ENCODE results near the gene NEU1.
"Not testable (repeated sequence)": the region's sequence is repeated elsewhere in the genome, so short reads cannot be mapped to it uniquely, and the experiment has no call there.

NEU1 gene

DNA sequence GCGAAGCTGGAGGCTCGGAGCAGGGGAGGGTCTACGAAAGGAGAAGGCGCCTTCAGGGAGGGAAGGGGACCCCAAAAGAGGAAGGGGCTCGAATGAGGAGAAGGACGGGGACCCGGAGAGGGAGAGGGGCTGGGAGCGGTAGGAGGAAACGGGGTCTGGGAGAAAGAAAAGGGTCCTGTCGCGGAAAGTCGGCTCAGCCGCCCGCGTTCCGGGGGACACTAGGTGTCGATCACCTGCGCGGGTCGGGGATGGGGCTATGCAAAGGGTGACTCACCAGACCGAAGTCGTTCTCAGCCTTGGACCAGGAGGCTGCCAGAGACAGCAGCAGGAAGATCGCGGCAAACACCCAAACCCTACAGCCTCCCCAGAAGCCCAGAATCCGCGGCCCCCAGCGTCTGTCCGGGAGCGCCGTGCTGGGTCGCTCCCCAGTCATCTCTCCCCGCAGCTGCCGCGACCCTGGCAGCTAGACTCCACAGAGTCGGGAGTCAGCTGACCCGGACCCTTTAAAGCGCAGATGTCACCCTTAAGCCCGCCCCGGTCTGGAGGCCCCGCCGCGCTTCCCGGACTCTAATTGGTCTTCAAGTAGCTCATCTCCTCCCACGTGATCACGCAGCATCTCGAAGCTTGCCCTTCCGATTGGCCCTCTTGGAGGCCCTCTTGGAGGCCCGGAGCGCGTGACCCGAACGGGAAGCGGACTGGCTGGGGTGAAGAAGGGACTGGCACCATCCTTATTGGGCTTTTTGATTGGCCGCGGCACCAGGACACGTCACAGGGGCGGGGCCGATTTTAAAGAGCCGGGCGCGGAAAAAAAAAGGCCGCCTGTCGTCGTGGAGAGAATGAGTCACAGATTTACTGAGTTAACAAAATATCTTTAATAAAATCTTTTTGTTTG, at the start of gene NEU1:
Gene NEU1, minus strand, starts transcription at position 478 of the 892 bp plus-strand sequence. Its CDS starts 45 bp downstream, at position 433.
- DNase-seq (ENCODE audit: low read depth in 1 of 2, low spot score in 1 of 2) = peak; percentile 97 to 98

GRCh38 chr6:31911826-31912585, 49.4 kb upstream of the NEU1 start:
- DNase-seq (ENCODE audit: low read depth in 1 of 2, low spot score in 1 of 2) = no peak

- not testable (repeated sequence) for DNase-seq (ENCODE audit: low read depth in 1 of 2, low spot score in 1 of 2)
These were observed 46.7 kb upstream of the NEU1 start for GRCh38 chr6:31909298-31909697.

- DNase-seq (ENCODE audit: low read depth in 1 of 2, low spot score in 1 of 2) = no peak
These were observed 46.2 kb upstream of the NEU1 start for GRCh38 chr6:31908791-31909190.

- not testable (repeated sequence) for DNase-seq (ENCODE audit: low read depth in 1 of 2, low spot score in 1 of 2)
These were observed 45.6 kb upstream of the NEU1 start for GRCh38 chr6:31908255-31908654.

- no peak for DNase-seq (ENCODE audit: low read depth in 1 of 2, low spot score in 1 of 2)
These were observed 44.7 kb upstream of the NEU1 start for GRCh38 chr6:31907158-31907813.

- DNase-seq (ENCODE audit: low read depth in 1 of 2, low spot score in 1 of 2) = not testable (repeated sequence)
These were observed 44.1 kb upstream of the NEU1 start for GRCh38 chr6:31906727-31907126.

GRCh38 chr6:31906122-31906521, 43.5 kb upstream of the NEU1 start:
- no peak for DNase-seq (ENCODE audit: low read depth in 1 of 2, low spot score in 1 of 2)

DNA sequence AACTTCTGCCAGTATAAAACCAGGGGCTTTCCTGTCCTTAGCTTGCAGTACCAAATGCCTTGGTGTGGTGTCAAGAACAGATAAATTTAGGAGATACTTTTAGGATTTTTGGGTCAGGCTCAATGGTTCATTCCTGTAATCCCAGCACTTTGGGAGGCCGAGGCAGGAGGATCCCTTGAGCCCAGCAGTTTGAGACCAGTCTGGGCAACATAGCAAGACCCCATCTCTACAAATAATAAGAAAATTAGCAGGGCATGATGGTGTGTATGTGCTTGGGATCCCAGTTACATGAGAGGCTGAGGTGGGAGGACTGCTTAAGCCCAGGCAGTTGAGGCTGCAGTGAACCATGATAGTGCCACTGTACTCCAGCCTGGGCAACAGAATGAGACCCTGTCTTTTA, 42.4 kb upstream of the NEU1 start:
- no peak for DNase-seq (ENCODE audit: low read depth in 1 of 2, low spot score in 1 of 2)

GRCh38 chr6:31903957-31904356, 41.3 kb upstream of the NEU1 start:
- DNase-seq (ENCODE audit: low read depth in 1 of 2, low spot score in 1 of 2) = no peak

DNA sequence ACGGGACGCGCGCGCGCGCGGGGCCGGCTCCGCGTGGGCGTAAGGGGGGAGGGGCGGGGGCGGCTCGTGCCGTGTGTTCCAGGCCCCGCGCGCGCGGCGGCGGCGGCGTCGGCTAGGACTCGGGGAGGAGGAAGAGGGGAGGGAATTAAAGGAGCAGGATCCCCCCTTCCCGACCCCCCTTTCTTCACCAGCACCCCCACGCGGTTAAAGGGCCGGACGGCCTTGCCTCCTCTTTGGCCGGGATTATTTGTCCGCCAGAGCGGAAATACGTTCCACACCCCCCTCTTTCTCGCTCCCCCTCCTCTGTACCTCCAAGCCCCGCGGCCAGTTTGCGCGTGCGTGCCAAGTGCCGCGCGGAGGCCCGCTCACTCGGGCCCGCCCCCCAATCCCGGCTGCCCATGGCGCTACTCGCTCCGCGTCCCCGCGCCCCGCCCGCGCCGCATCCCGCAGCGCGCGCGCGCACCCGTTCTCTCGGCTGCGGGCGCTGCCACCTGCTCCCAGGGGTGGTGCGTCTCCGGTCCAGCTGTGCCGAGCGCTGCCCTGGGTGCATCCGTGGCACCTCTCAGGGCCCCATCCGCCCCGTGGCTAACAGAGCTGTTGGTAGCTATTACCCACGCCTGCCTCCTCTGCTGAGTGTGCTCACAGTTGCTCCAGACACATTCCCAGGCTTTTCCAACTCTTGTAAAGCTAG, 39.5 kb upstream of the NEU1 start, which contains the start of gene ZBTB12:
Gene ZBTB12, minus strand, starts transcription at position 134 of the 691 bp plus-strand sequence. CDS start 781 bp downstream, outside the sequence.
- DNase-seq (ENCODE audit: low read depth in 1 of 2, low spot score in 1 of 2) = peak; percentile 61 to 75

DNA sequence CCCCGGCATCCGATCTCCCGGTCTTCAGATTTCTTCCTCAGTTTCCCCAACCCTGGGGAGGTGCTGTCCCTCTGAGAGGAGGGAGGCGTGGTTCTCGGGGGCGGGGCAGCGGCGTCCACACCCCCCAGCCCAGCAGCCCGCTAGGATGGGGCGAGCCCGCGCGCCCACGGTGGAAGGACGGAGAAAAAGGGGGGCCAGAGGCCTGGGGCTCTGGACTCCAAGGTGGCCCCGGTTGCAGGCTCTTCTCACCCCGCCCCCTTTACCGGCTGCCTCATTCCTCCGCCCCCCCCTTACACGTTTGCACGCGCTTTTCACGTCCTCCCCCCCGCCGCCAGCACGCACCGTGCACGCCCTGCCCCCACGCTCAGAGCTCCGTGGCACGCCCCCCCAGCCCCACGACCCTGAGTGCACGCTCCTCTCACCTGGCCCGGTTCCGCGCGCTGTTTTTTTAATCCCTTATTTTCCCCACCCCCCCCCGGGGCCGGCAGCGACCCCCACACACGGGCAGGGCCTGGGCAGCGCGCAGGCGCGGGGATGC, 38.9 kb upstream of the NEU1 start:
- DNase-seq (ENCODE audit: low read depth in 1 of 2, low spot score in 1 of 2) = peak; percentile 38 to 56

- DNase-seq (ENCODE audit: low read depth in 1 of 2, low spot score in 1 of 2) = no peak
These were observed 38.3 kb upstream of the NEU1 start for GRCh38 chr6:31900917-31901414.

- DNase-seq (ENCODE audit: low read depth in 1 of 2, low spot score in 1 of 2) = no peak
These were observed 37.5 kb upstream of the NEU1 start for GRCh38 chr6:31899882-31900722.

GRCh38 chr6:31899215-31899614, 36.6 kb upstream of the NEU1 start:
- no peak for DNase-seq (ENCODE audit: low read depth in 1 of 2, low spot score in 1 of 2)

DNA sequence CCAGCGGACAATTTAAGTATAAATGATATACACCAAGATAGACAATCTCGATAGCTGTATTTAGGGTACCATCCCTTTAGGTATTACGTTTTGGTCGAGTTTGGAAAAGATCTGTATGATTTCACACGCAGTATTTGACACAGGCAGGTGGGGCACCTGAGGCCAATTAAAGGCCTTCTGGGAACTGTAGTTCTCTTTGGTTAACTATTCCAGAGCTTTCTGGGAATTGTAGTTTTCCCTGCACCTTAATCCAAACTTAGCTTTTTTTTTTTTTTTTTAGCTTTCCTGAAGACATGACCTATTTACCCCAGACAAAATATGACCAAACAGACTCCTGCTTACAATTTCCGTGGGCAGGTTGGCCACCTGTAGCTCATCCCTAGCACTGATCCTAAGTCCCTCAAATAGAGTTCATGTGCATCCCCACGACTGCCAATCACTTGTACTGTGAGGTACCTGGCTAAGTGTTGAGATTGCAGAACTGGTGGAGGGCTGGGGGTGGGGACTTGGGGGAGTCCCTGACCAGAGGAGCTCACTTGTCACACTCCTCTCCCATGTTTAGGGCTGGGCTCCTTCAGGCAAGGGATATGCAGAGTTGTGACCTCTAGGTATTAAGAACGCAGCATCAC, 35.9 kb upstream of the NEU1 start:
- DNase-seq (ENCODE audit: low read depth in 1 of 2, low spot score in 1 of 2) = no peak

DNA sequence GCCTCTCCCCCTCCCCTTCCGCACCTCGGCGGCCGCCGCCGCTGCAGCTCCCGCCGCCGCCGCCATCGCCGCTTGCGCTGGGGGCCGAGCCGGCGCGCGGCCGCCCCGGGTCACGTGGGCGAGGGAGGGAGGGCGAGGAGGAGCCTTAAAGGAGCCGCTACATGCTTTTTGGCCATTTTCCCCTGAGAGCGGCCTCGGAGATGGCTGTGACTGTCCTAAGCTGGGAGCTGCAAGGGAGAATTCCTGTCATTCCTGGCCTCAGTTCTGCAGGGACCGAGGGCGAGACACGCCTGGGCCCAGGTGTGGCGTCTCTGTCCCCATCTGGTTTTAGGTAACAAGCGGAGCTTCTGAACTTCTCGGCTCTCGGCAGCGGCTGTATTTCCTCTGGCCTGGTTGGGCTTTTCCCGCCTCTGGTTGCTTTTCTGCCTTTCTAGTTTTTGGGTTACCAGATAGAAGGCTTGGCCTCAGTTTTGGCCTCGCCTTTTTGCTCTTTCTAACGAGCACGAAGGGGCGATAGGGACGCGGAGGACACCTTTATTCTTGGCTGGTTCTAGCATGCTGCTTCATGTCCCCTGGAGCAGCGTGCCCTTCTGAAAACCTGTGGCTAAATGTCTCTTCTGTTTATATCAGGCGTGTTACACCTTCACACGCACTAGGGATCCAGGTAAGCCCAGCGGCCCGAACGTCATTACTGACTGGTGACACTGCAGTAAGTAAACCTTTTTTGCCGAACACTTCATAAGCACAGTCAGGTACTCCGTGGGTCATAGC, 35.2 kb upstream of the NEU1 start, which contains the start of gene EHMT2:
Gene EHMT2, minus strand, starts transcription at position 87 of the 771 bp plus-strand sequence. Its CDS starts 21 bp downstream, at position 66.
- DNase-seq (ENCODE audit: low read depth in 1 of 2, low spot score in 1 of 2) = peak; percentile 69 to 80
